ENCODE measurements around the gene MS4A4A. TPM values are rescaled to one million over a fixed set of nuclear protein-coding genes. Genes with fewer than 3 reads are reported as not detected.

Gene MS4A4A
- total RNA-seq (2022; extraction: Qiagen RNA extraction; ENCODE audit: low read depth), result not detected in 5 replicates

GRCh38 chr11:60280412-60280811 lies at the start of gene MS4A4A:
Gene MS4A4A, plus strand, starts transcription at chr11:60280666. Its CDS starts 10 bp downstream, at chr11:60280676.

GRCh38 chr11:60242740-60243239 lies 37.7 kb upstream of the MS4A4A start, which contains the start of gene MS4A4E:
Gene MS4A4E, minus strand, starts transcription at chr11:60243137. Its CDS starts 13,082 bp downstream, at chr11:60230055.

GRCh38 chr11:60326955-60327354 lies 46.5 kb downstream of the MS4A4A start, which contains the start of gene MS4A6E:
Gene MS4A6E, plus strand, starts transcription at chr11:60327255. Its CDS starts 7,641 bp downstream, at chr11:60334896.

Other genes with a start within 250 kb of the MS4A4A start
- gene OOSP2, start 240.3 kb upstream of the MS4A4A start, total RNA-seq (2022; extraction: Qiagen RNA extraction; ENCODE audit: low read depth), result not detected in 5 replicates
- not detected in 5 replicates for gene MS4A3, start 224.0 kb upstream of the MS4A4A start, total RNA-seq (2022; extraction: Qiagen RNA extraction; ENCODE audit: low read depth)
- gene MS4A2, start 192.0 kb upstream of the MS4A4A start, total RNA-seq (2022; extraction: Qiagen RNA extraction; ENCODE audit: low read depth), result not detected in 5 replicates
- gene MS4A6A, start 97.6 kb upstream of the MS4A4A start, total RNA-seq (2022; extraction: Qiagen RNA extraction; ENCODE audit: low read depth), result not detected in 5 replicates
- gene MS4A4E, start 37.5 kb upstream of the MS4A4A start, total RNA-seq (2022; extraction: Qiagen RNA extraction; ENCODE audit: low read depth), result not detected in 5 replicates
- gene MS4A6E, start 46.6 kb downstream of the MS4A4A start, total RNA-seq (2022; extraction: Qiagen RNA extraction; ENCODE audit: low read depth), result not detected in 5 replicates
- gene MS4A7, start 97.9 kb downstream of the MS4A4A start, total RNA-seq (2022; extraction: Qiagen RNA extraction; ENCODE audit: low read depth), result not detected in 5 replicates
- gene MS4A14, start 115.8 kb downstream of the MS4A4A start, total RNA-seq (2022; extraction: Qiagen RNA extraction; ENCODE audit: low read depth), result not detected in 5 replicates
- not detected in 5 replicates for gene MS4A5, start 148.9 kb downstream of the MS4A4A start, total RNA-seq (2022; extraction: Qiagen RNA extraction; ENCODE audit: low read depth)
- not detected in 5 replicates for gene MS4A1, start 175.2 kb downstream of the MS4A4A start, total RNA-seq (2022; extraction: Qiagen RNA extraction; ENCODE audit: low read depth)
- gene MS4A12, start 212.1 kb downstream of the MS4A4A start, total RNA-seq (2022; extraction: Qiagen RNA extraction; ENCODE audit: low read depth), result not detected in 5 replicates
- gene MS4A13, start 234.7 kb downstream of the MS4A4A start, total RNA-seq (2022; extraction: Qiagen RNA extraction; ENCODE audit: low read depth), result not detected in 5 replicates